GM19328 (cell line): ENCODE measurements around the gene ZNF668.
"Not testable (repeated sequence)": the region's sequence is repeated elsewhere in the genome, so short reads cannot be mapped to it uniquely, and the experiment has no call there.

Experiments used
- ATAC-seq: cut with Tn5 transposase; IDR thresholded peaks from one replicate; pipeline ENCODE4 v1.9.1; 2021; ENCODE audit warnings: mild to moderate bottlenecking, moderate library complexity; ENCODE audit not compliant: unreplicated experiment

ZNF668 gene

GRCh38 chr16:31016018-31016417 lies 58.0 kb downstream of the ZNF668 start:
- ATAC-seq: no peak

- ATAC-seq: not testable (repeated sequence)
These were observed 60.7 kb downstream of the ZNF668 start for GRCh38 chr16:31013292-31013691.

GRCh38 chr16:31011815-31012214 lies 62.2 kb downstream of the ZNF668 start:
- ATAC-seq: not testable (repeated sequence)
